HS-27A (cell line): ENCODE results near the gene BEND7.
"Not testable (repeated sequence)": the region's sequence is repeated elsewhere in the genome, so short reads cannot be mapped to it uniquely, and the experiment has no call there.

Experiments
- DNase-seq: peaks from one replicate; pipeline ENCODE4 v3.0.0-alpha.2; 2012; ENCODE audit warnings: low read depth, missing footprints

The BEND7 gene

GRCh38 chr10:13481690-13482089, 47.1 kb downstream of the BEND7 start:
- DNase-seq = no peak

- DNase-seq = no peak
Measured at GRCh38 chr10:13475124-13475523, 53.7 kb downstream of the BEND7 start.

- DNase-seq = no peak
Measured at GRCh38 chr10:13473986-13474385, 54.8 kb downstream of the BEND7 start.

GRCh38 chr10:13472359-13472758, 56.5 kb downstream of the BEND7 start:
- no peak for DNase-seq

GRCh38 chr10:13470270-13470669, 58.5 kb downstream of the BEND7 start:
- no peak for DNase-seq

- no peak for DNase-seq
Measured at GRCh38 chr10:13462551-13462950, 66.3 kb downstream of the BEND7 start.

- no peak for DNase-seq
Measured at GRCh38 chr10:13458687-13459012, 70.2 kb downstream of the BEND7 start.

GRCh38 chr10:13457958-13458686, 70.7 kb downstream of the BEND7 start:
- no peak for DNase-seq

- no peak for DNase-seq
Measured at GRCh38 chr10:13453896-13454295, 74.9 kb downstream of the BEND7 start.

GRCh38 chr10:13450069-13450468, 78.7 kb downstream of the BEND7 start:
- DNase-seq = no peak

- no peak for DNase-seq
Measured at GRCh38 chr10:13449296-13449695, 79.5 kb downstream of the BEND7 start.

GRCh38 chr10:13448216-13448615, 80.6 kb downstream of the BEND7 start:
- DNase-seq = no peak

GRCh38 chr10:13445656-13446400, 83.0 kb downstream of the BEND7 start:
- no peak for DNase-seq

GRCh38 chr10:13441476-13441875, 87.3 kb downstream of the BEND7 start:
- no peak for DNase-seq

- DNase-seq = no peak
Measured at GRCh38 chr10:13440185-13441061, 88.4 kb downstream of the BEND7 start.

- no peak for DNase-seq
Measured at GRCh38 chr10:13439313-13440184, 89.3 kb downstream of the BEND7 start.

GRCh38 chr10:13437026-13437555, 91.7 kb downstream of the BEND7 start:
- no peak for DNase-seq

- not testable (repeated sequence) for DNase-seq
Measured at GRCh38 chr10:13427943-13428342, 100.9 kb downstream of the BEND7 start.

GRCh38 chr10:13425397-13425796, 103.4 kb downstream of the BEND7 start:
- DNase-seq = no peak

GRCh38 chr10:13422800-13423199, 106.0 kb downstream of the BEND7 start:
- no peak for DNase-seq

- no peak for DNase-seq
Measured at GRCh38 chr10:13421382-13421917, 107.4 kb downstream of the BEND7 start.
